Stimulated activated memory B cell treated with anti-CD40 and anti-IgM and Interleukin-4, amounts not matched to agents 10 μg/mL and 1 μg/mL and 100 μg/mL, for 72 hours (primary cell): ENCODE data around the gene TMEM254.
"Not testable (repeated sequence)": the region's sequence is repeated elsewhere in the genome, so short reads cannot be mapped to it uniquely, and the experiment has no call there.

Experiments used
- ATAC-seq: fragments of 150-1000 bp; cut with Tn5 transposase; 2 replicates; pipeline ENCODE4 v1.10.0; 2021
- H3K27ac Mint-ChIP-seq: one replicate; pipeline ENCODE4 v1.8.0; 2022; ENCODE audit warnings: mild to moderate bottlenecking, mixed read lengths
- H3K27me3 Mint-ChIP-seq: one replicate; pipeline ENCODE4 v1.8.0; 2022; ENCODE audit warnings: mixed read lengths
- H3K36me3 Mint-ChIP-seq: one replicate; pipeline ENCODE4 v1.8.0; 2022; ENCODE audit warnings: mixed read lengths
- H3K4me1 Mint-ChIP-seq: one replicate; pipeline ENCODE4 v1.8.0; 2022; ENCODE audit warnings: mixed read lengths
- H3K4me3 Mint-ChIP-seq: one replicate; pipeline ENCODE4 v1.8.0; 2022; ENCODE audit warnings: mild to moderate bottlenecking, moderate library complexity, mixed read lengths
- H3K9me3 Mint-ChIP-seq: one replicate; pipeline ENCODE4 v1.8.0; 2022; ENCODE audit warnings: mixed read lengths

TMEM254 gene, protein sequence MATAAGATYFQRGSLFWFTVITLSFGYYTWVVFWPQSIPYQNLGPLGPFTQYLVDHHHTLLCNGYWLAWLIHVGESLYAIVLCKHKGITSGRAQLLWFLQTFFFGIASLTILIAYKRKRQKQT

DNA sequence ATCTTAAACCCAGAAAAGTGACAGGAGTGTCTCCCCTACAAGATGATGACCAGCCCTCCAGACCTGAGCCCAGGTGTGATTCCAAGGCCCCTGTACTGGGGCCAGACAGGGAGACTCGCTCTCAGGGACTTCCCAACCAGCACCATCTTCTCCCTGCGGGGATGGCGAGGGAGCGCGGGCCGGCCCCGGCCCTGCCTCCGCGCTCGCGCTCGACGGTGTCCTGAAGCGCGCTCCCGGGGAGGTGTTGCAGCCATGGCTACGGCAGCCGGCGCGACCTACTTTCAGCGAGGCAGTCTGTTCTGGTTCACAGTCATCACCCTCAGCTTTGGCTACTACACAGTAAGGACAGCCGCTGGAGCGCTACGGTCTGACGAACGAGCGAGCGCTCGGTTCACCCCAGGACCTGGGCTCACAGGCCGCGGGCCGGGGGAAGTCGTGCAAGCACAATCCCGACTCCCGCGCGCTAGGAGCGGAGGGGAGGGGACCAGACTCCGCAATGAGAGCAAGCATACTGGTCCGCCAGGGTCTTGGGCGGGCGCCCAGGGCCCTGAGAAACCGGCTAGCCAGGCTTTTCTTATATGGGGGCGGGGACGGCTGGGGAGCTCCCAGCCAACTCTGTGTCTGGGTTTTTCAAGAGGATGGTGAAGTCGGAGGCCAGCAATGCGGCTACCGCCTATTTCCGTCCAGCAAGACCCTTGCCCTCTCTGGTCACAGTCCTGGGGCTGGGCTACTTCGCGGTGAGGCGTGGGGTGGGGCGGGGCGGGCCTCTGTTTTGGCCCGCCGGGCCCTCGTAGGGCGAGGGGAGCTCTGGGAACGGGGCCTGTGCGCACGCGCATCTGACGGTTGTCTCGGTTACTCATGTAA lies at the start of gene TMEM254:
TMEM254 (plus strand) TSS at position 218 of the 864 bp plus-strand sequence; CDS start at position 253, 35 bp downstream.
- peak within 1 kb of the TSS; percentile 96 for H3K4me3 Mint-ChIP-seq
- no peaks in the 10 kb centered on the region for H3K9me3 Mint-ChIP-seq
- peak within 1 kb of the TSS; percentile 86 for H3K27ac Mint-ChIP-seq
- ATAC-seq, result peak; percentile 92
- H3K36me3 Mint-ChIP-seq, result peaks cover 6% of the 10 kb centered on the region
- no peaks in the 10 kb centered on the region for H3K27me3 Mint-ChIP-seq
- peaks cover 17% of the 10 kb centered on the region for H3K4me1 Mint-ChIP-seq

DNA sequence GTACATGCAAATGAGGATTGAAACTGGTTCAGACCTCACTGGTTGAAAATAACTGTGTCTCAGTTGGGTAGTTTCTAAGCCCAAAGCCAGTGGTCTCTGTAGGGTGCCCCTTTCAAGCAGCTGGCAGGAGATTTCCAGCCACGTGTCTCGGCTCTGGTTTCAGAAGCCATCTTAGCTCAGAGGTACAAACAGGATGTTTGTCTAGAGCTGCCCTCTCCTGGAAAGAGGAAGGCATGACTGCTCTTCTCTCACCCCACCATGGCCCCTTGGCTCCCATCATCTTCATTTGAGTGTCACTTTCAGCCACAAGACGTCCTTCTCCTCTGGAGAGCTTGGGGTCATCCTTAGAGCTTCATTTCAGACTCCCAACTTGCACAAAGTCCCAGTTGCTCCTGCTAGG lies 49.3 kb upstream of the TMEM254 start:
- H3K4me3 Mint-ChIP-seq, H3K27me3 Mint-ChIP-seq, H3K4me1 Mint-ChIP-seq, H3K36me3 Mint-ChIP-seq, H3K9me3 Mint-ChIP-seq: not testable (repeated sequence)
- peak; percentile 61 for ATAC-seq
- H3K27ac Mint-ChIP-seq, result peak overlapping the region; percentile 13

DNA sequence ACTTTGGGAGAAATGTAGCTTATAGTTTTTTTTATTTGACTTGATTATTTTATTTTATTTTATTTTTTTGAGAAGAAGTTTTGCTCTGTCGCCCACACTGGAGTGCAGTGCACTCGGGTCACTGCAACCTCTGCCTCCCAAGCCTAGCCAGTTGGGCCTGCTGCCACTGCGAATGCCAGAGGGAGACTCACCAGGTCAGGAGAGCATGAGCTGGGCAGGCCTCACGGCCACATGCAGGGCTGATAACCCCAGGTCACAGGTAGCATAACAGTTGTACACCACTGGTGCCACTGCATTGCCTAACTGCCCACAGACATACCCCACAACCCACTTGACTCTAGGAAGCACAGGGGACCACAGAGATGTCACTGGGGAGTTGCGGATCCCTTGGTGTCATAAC lies 48.6 kb upstream of the TMEM254 start:
- not testable (repeated sequence) for ATAC-seq, H3K27me3 Mint-ChIP-seq, H3K4me1 Mint-ChIP-seq, H3K4me3 Mint-ChIP-seq, H3K27ac Mint-ChIP-seq, H3K9me3 Mint-ChIP-seq, H3K36me3 Mint-ChIP-seq

DNA sequence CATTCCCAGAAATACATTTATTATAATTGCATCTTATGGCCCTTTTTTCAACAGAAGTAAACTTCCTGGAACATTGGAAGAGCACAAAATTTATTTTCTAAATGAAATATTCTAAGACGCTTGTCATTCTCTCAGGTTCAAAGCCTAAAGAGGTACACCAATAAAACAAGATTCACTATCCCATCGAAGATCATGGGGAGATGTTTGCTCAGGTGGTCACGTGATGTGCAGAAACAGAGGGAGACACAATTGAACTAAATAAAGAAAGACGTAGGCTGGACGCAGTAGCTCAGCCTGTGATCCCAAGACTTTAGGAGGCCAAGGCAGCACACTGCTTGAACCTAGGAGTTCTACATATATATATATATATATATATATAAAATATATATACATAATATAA lies 46.0 kb upstream of the TMEM254 start:
- H3K27me3 Mint-ChIP-seq, result no peaks in the 10 kb centered on the region
- no peaks in the 10 kb centered on the region for H3K9me3 Mint-ChIP-seq
- no peaks in the 10 kb centered on the region for H3K36me3 Mint-ChIP-seq
- peaks cover 6% of the 10 kb centered on the region for H3K4me1 Mint-ChIP-seq
- no peak overlapping the region for H3K4me3 Mint-ChIP-seq
- no peak overlapping the region for H3K27ac Mint-ChIP-seq
- no peak for ATAC-seq

DNA sequence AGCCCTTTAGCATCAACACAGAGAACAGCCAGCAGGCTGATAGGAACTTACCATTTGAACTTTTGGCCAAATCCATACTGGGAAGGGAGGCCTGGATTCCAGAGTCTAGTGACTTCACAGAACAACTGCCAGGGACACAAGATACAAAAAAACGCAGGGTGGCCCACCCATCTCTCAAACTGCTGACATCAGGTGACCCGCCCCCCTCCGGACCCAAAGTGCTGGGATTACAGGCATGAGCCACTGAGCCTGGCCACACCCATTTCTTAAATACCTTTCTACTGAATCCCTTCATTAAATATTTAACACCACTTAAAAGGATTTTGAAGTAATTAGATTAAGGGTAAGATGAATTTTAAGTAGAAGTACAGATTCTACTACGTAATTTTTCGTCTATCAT lies 43.7 kb upstream of the TMEM254 start:
- not testable (repeated sequence) for H3K27me3 Mint-ChIP-seq, H3K27ac Mint-ChIP-seq, H3K9me3 Mint-ChIP-seq, H3K4me1 Mint-ChIP-seq, ATAC-seq, H3K4me3 Mint-ChIP-seq, H3K36me3 Mint-ChIP-seq

DNA sequence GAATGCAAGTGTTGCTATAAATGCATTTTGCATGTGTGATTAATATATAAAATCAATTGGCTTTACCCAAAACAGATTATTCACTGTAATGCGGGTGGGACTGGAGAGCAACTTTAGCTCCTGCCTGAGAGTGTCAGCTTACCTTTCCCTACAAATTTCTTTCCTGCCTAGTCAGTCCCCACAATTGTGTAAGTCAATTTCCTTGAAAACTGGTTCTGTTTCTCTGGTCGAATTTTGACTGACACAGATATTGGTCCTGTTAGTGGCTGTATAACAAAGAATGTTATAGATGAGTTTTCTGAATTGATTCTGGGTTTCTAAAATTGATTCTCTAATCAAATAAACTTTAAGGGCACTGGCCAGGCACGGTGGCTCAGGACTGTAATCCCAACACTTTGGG lies 43.0 kb upstream of the TMEM254 start:
- H3K27ac Mint-ChIP-seq, H3K9me3 Mint-ChIP-seq, H3K4me3 Mint-ChIP-seq, H3K36me3 Mint-ChIP-seq, ATAC-seq, H3K27me3 Mint-ChIP-seq, H3K4me1 Mint-ChIP-seq: not testable (repeated sequence)

DNA sequence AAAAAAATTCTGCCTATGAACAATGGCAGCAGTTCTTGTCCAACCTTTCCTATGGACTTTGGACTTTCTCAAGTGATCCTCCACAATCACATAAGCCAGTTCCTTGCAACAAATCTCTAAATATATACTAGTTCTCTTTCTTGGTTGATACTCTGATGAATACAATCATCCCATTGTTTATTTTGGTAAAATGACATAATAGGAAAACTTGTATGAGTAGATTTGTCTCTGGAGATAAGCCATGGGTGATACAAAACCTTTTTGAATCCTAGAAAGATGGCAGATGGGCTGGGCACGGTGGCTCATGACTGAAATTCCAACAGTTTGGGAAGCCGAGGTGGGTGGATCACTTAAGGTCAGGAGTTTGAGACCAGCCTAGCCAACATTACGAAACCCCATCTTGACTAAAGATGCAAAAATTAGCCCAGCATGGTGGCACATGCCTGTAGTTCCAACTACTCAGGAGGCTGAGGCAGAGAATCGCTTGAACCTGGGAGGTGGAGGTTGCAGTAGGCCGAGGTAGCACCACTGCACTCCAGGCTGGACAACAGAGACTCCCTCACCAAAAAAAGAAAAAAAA lies 41.5 kb upstream of the TMEM254 start:
- H3K36me3 Mint-ChIP-seq, H3K4me3 Mint-ChIP-seq, H3K27ac Mint-ChIP-seq, H3K27me3 Mint-ChIP-seq, ATAC-seq, H3K4me1 Mint-ChIP-seq, H3K9me3 Mint-ChIP-seq: not testable (repeated sequence)

DNA sequence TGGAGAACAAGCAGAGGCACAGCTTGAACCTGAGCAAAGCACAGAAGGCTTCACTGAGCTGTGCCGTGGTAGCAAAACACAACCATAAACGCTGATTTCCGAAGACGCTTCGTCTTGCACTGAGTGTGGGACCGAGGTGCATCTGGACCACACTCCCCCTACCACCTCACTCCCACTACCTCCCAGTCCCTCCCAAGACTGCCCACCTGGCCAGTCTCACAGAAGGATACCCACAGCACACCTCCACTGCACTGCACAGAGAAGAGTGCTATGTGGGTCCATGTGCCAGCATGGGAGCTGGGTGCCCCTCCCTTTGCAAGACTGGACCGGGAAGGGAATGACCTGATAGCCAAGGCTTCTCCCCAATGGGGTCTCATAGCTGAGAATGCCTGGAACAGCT lies 40.2 kb upstream of the TMEM254 start:
- not testable (repeated sequence) for H3K36me3 Mint-ChIP-seq, H3K4me1 Mint-ChIP-seq, H3K4me3 Mint-ChIP-seq, H3K27me3 Mint-ChIP-seq, ATAC-seq, H3K27ac Mint-ChIP-seq, H3K9me3 Mint-ChIP-seq

DNA sequence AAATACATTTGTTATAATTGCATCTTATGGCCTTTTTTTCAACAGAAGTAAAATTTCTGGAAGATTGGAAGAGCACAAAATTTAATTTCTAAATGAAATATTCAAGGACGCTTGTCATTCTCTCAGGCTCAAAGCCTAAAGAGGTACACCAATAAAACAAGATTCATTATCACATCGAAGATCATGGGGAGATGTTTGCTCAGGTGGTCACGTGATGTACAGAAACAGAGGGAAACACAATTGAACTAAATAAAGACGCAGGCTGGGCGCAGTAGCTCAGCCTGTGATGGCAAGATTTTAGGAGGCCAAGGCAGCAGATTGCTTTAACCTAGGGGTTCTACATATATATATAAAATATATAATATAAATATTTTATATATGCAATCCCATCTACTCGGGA lies 37.3 kb upstream of the TMEM254 start:
- H3K9me3 Mint-ChIP-seq, result no peaks in the 10 kb centered on the region
- no peaks in the 10 kb centered on the region for H3K4me1 Mint-ChIP-seq
- no peaks in the 10 kb centered on the region for H3K27me3 Mint-ChIP-seq
- H3K36me3 Mint-ChIP-seq, result no peaks in the 10 kb centered on the region
- no peak overlapping the region for H3K27ac Mint-ChIP-seq
- no peak overlapping the region for H3K4me3 Mint-ChIP-seq
- no peak for ATAC-seq

DNA sequence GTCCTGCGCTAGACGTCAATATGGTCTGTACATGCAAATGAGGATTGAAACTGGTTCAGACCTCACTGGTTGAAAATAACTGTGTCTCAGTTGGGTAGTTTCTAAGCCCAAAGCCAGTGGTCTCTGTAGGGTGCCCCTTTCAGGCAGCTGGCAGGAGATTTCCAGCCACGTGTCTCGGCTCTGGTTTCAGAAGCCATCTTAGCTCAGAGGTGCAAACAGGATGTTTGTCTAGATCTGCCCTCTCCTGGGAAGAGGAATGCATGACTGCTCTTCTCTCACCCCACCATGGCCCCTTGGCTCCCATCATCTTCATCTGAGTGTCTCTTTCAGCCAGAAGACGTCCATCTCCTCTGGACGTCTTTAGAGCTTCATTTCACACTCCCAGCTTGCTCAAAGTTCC lies 33.5 kb upstream of the TMEM254 start:
- H3K27me3 Mint-ChIP-seq, ATAC-seq, H3K9me3 Mint-ChIP-seq, H3K36me3 Mint-ChIP-seq, H3K4me1 Mint-ChIP-seq, H3K27ac Mint-ChIP-seq, H3K4me3 Mint-ChIP-seq: not testable (repeated sequence)

DNA sequence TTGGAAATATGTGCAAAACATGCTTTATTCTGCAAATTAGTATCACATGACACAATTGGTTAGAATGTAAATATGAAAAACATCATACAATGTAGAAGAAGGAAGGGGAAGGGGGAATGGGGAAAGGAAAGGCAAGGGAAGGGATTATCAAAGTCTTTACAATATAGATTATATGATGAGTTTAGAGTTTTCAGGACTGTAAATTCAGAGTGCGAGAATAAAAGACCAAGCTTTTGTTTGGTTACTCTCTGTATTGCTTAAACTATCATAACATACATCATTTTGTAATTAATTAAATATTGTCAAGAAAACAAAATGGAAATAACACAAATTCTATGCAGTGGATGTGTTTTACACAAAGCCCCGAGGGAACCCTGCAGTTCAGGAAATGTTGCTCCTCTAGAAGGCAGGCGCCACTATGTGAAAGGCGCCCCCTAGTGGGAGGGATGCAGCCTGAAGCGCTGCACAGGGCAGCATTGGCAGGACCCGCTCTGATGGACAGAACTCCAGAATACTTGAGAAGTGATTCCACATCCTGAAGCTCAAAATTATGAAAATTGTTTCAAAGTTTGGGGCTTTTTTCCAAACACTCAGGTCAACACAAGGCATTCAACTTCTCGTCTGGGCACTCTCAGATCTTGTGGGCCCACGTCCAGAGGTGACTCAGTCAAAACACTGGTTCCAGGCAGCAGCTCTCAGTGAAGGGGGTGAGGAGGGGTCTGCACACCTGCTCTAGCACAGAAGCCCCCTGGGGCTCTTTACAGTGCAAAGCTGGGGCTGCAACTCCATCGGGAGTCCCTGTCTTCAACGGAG lies 31.6 kb upstream of the TMEM254 start:
- Mint-ChIP-seq H3K4me1 (no peaks in the 10 kb centered on the region), H3K36me3 (no peaks in the 10 kb centered on the region), H3K4me3 (no peak overlapping the region), H3K27me3 (no peaks in the 10 kb centered on the region), H3K9me3 (no peaks in the 10 kb centered on the region), H3K27ac (no peak overlapping the region)
- ATAC-seq, result peak; percentile 79

DNA sequence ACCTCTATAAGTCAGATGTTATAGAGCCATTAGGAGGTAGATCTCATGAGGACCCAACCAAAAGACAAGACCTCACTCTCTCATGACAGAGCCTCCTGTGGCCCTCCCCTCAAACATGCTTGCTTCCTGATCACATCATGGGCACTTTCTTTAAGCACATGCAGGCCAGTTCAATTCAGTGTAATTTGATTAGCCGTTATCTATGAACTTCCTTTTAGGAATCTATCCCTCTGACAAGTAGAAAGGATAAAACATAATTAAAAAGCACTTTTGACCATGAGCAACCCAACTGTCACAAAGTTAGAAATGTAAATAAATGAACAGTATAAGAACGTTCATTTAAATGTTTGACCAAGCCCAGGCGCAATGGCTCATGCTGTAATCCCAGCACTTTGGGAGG lies 27.7 kb upstream of the TMEM254 start:
- H3K36me3 Mint-ChIP-seq, result no peaks in the 10 kb centered on the region
- no peaks in the 10 kb centered on the region for H3K27me3 Mint-ChIP-seq
- no peak for ATAC-seq
- no peak overlapping the region for H3K4me3 Mint-ChIP-seq
- H3K9me3 Mint-ChIP-seq, result no peaks in the 10 kb centered on the region
- no peaks in the 10 kb centered on the region for H3K4me1 Mint-ChIP-seq
- no peak overlapping the region for H3K27ac Mint-ChIP-seq

DNA sequence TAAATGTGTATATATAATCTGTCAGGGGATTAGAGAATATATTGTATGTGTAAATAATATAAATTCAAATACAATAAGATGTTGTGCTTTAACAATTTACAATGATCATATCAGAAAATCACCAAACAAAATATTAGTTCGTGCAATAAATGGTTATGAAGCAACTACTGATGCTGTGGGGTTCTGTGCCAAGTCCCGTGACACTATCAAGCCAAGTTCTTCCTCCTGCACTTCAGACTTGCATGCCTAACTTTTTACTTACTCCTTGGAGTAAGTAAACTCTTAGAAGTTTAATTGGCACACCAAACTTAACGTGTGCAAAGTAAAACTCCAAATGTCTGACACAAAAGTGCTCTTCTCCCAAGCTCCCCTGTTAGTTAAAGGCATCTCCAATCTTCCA lies 26.5 kb upstream of the TMEM254 start:
- Mint-ChIP-seq H3K27me3 (no peaks in the 10 kb centered on the region), H3K4me1 (no peaks in the 10 kb centered on the region), H3K36me3 (no peaks in the 10 kb centered on the region), H3K27ac (no peak overlapping the region), H3K4me3 (no peak overlapping the region), H3K9me3 (no peaks in the 10 kb centered on the region)
- ATAC-seq, result no peak

DNA sequence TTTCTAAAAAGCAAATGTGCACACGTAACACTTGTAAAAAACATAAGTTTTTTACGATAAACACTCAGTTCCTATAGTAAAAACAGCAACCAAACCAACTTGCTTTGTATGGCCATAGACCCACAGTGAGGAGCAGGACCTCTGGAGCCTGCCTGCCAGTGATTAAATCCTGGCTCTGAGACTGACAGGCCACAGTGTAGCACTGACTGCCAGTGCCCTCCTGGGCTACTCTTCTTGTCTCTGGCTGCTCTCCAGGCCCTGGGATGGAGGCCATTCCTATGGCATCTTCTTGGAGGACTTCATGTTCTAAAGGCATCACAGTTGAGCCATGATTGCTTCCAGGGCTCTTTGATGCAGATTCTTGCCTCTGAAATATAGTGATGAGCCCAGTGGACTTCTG lies 22.7 kb upstream of the TMEM254 start:
- H3K36me3 Mint-ChIP-seq, result no peaks in the 10 kb centered on the region

DNA sequence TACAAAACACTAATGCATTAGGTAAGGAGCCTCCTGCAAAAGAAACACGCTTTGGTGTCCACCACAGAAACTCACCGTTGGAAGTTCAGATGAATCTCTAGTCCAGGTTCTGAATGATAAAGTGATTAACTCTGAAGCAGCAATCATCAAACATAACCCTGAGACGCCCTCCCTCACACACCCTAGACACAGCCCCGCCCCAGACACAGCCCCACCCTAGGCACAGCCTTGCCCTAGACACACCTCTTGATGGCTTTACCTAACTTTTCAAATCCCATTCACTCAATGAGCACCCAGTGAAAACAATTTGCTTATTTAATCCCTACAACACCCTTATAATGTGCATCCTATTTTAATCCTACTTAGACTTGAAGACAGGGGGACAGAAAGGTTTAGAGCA lies 21.3 kb upstream of the TMEM254 start:
- H3K4me1 Mint-ChIP-seq, result peaks cover 6% of the 10 kb centered on the region
- no peak overlapping the region for H3K27ac Mint-ChIP-seq
- H3K36me3 Mint-ChIP-seq, result no peaks in the 10 kb centered on the region
- no peaks in the 10 kb centered on the region for H3K27me3 Mint-ChIP-seq
- no peak for ATAC-seq
- H3K9me3 Mint-ChIP-seq, result no peaks in the 10 kb centered on the region
- H3K4me3 Mint-ChIP-seq, result no peak overlapping the region

More for the DNA sequence above, 22.7 kb upstream of the TMEM254 start:
- no peak overlapping the region for H3K27ac Mint-ChIP-seq
- no peak for ATAC-seq
- H3K27me3 Mint-ChIP-seq, result no peaks in the 10 kb centered on the region
- H3K4me3 Mint-ChIP-seq, result no peak overlapping the region
- peaks cover 6% of the 10 kb centered on the region for H3K4me1 Mint-ChIP-seq
- no peaks in the 10 kb centered on the region for H3K9me3 Mint-ChIP-seq
